ENCODE measurements around the gene MINDY1.

The MINDY1 gene

GRCh38 chr1:151011154-151011850 is 4.6 kb upstream of the MINDY1 start:
- no peak for DNase-seq (ENCODE audit: low read depth)

- no peak for DNase-seq (ENCODE audit: low read depth)
These were observed 3.6 kb upstream of the MINDY1 start for GRCh38 chr1:151010346-151010726.

- DNase-seq (ENCODE audit: low read depth), result no peak
These were observed 3.1 kb upstream of the MINDY1 start for GRCh38 chr1:151009674-151010345.

GRCh38 chr1:151009206-151009587 is 2.5 kb upstream of the MINDY1 start:
- no peak for DNase-seq (ENCODE audit: low read depth)

- peak; percentile 95 for DNase-seq (ENCODE audit: low read depth)
These were observed 1.8 kb upstream of the MINDY1 start, which contains the start of gene PRUNE1 for GRCh38 chr1:151008244-151009205. TSS of gene PRUNE1 (plus strand) at chr1:151008449. CDS start at chr1:151008633, 184 bp downstream.

GRCh38 chr1:151007853-151008243 is 1.1 kb upstream of the MINDY1 start:
- DNase-seq (ENCODE audit: low read depth), result no peak

- DNase-seq (ENCODE audit: low read depth), result no peak
These were observed 878 bp downstream of the MINDY1 start for GRCh38 chr1:151005729-151006319.

GRCh38 chr1:151003180-151003579 is 3.5 kb downstream of the MINDY1 start:
- DNase-seq (ENCODE audit: low read depth), result no peak

- no peak for DNase-seq (ENCODE audit: low read depth)
These were observed 4.1 kb downstream of the MINDY1 start for GRCh38 chr1:151002611-151003010.

- DNase-seq (ENCODE audit: low read depth), result no peak
These were observed 4.7 kb downstream of the MINDY1 start for GRCh38 chr1:151002051-151002450.

GRCh38 chr1:151001602-151002001 is 5.1 kb downstream of the MINDY1 start:
- DNase-seq (ENCODE audit: low read depth), result no peak

GRCh38 chr1:151000408-151000807 is 6.3 kb downstream of the MINDY1 start:
- no peak for DNase-seq (ENCODE audit: low read depth)

- no peak for DNase-seq (ENCODE audit: low read depth)
These were observed 6.8 kb downstream of the MINDY1 start for GRCh38 chr1:150999926-151000325.

GRCh38 chr1:150999051-150999674 is 7.5 kb downstream of the MINDY1 start:
- no peak for DNase-seq (ENCODE audit: low read depth)

- DNase-seq (ENCODE audit: low read depth), result no peak
These were observed 8.8 kb downstream of the MINDY1 start for GRCh38 chr1:150997949-150998348.

GRCh38 chr1:150997126-150997872 is 9.4 kb downstream of the MINDY1 start:
- no peak for DNase-seq (ENCODE audit: low read depth)

- no peak for DNase-seq (ENCODE audit: low read depth)
These were observed 10.8 kb downstream of the MINDY1 start for GRCh38 chr1:150995896-150996295.

- DNase-seq (ENCODE audit: low read depth), result no peak
These were observed 11.2 kb downstream of the MINDY1 start for GRCh38 chr1:150995460-150995859.

GRCh38 chr1:150994248-150994647 is 12.5 kb downstream of the MINDY1 start:
- no peak for DNase-seq (ENCODE audit: low read depth)

GRCh38 chr1:150992626-150993025 is 14.1 kb downstream of the MINDY1 start:
- no peak for DNase-seq (ENCODE audit: low read depth)

GRCh38 chr1:150987924-150988323 is 18.8 kb downstream of the MINDY1 start:
- no peak for DNase-seq (ENCODE audit: low read depth)
